ENCODE results near the gene ATXN2.

The ATXN2 gene

GRCh38 chr12:111409403-111409779, 189.7 kb downstream of the ATXN2 start:
- peak overlapping the region; percentile 74 to 81 for H3K27ac ChIP-seq
- intact Hi-C loops (cut with DNase I; ENCODE audit: low total_unique reads): no loop called here

GRCh38 chr12:111408686-111409402, 190.3 kb downstream of the ATXN2 start:
- H3K4me1 ChIP-seq: peaks cover 0 to 85% (median 68%) of the 10 kb centered on the region in 4 donors

More at GRCh38 chr12:111409403-111409779, 189.7 kb downstream of the ATXN2 start:
- no peak for TF ChIP-seq CTCF (IDR thresholded peaks at IDR 0.05)
- H3K9me3 ChIP-seq: no peaks in the 10 kb centered on the region
- no peak for DNase-seq
- peaks cover 0 to 84% (median 65%) of the 10 kb centered on the region in 4 donors for H3K4me1 ChIP-seq
- H3K36me3 ChIP-seq: no peaks in the 10 kb centered on the region
- peak overlapping the region; percentile 15 to 23 for H3K4me3 ChIP-seq
- H3K27me3 ChIP-seq: no peaks in the 10 kb centered on the region

GRCh38 chr12:111408116-111408440, 191.0 kb downstream of the ATXN2 start:
- intact Hi-C loops (cut with DNase I; ENCODE audit: low total_unique reads): no loop called here
- H3K9me3 ChIP-seq: no peaks in the 10 kb centered on the region
- TF ChIP-seq CTCF (IDR thresholded peaks at IDR 0.05): no peak
- no peaks in the 10 kb centered on the region for H3K36me3 ChIP-seq
- H3K27ac ChIP-seq: peak overlapping the region; percentile 78 to 81
- peaks cover 0 to 86% (median 72%) of the 10 kb centered on the region in 4 donors for H3K4me1 ChIP-seq
- DNase-seq: no peak
- no peaks in the 10 kb centered on the region for H3K27me3 ChIP-seq
- H3K4me3 ChIP-seq: peak overlapping the region in 1 of 2 donors; percentile 93

More at GRCh38 chr12:111408686-111409402, 190.3 kb downstream of the ATXN2 start:
- Histone ChIP-seq H3K9me3 (no peaks in the 10 kb centered on the region), H3K4me3 (peak overlapping the region; percentile 15 to 23), H3K27me3 (no peaks in the 10 kb centered on the region), H3K36me3 (no peaks in the 10 kb centered on the region), H3K27ac (peak overlapping the region; percentile 74 to 81)
- no peak for DNase-seq
- intact Hi-C loops (cut with DNase I; ENCODE audit: low total_unique reads): no loop called here
- TF ChIP-seq CTCF (IDR thresholded peaks at IDR 0.05): no peak

GRCh38 chr12:111407377-111408115, 191.6 kb downstream of the ATXN2 start:
- Histone ChIP-seq H3K4me3 (peak overlapping the region; percentile 93), H3K27ac (peak overlapping the region; percentile 78 to 82), H3K36me3 (no peaks in the 10 kb centered on the region), H3K4me1 (peaks cover 0 to 90% (median 76%) of the 10 kb centered on the region in 4 donors), H3K27me3 (no peaks in the 10 kb centered on the region), H3K9me3 (no peaks in the 10 kb centered on the region)
- no peak for DNase-seq
- intact Hi-C loops (cut with DNase I; ENCODE audit: low total_unique reads): no loop called here
- no peak for TF ChIP-seq CTCF (IDR thresholded peaks at IDR 0.05)

- intact Hi-C loops (cut with DNase I; ENCODE audit: low total_unique reads): no loop called here
- peak overlapping the region; percentile 78 to 82 for H3K27ac ChIP-seq
- H3K4me1 ChIP-seq: peaks cover 0 to 82% (median 69%) of the 10 kb centered on the region in 4 donors
- peak overlapping the region; percentile 93 for H3K4me3 ChIP-seq
- H3K9me3 ChIP-seq: no peaks in the 10 kb centered on the region
- no peak for TF ChIP-seq CTCF (IDR thresholded peaks at IDR 0.05)
- no peaks in the 10 kb centered on the region for H3K36me3 ChIP-seq
- DNase-seq: peak; percentile 55 to 79
- no peaks in the 10 kb centered on the region for H3K27me3 ChIP-seq
Observed at GRCh38 chr12:111406474-111407376, 192.4 kb downstream of the ATXN2 start.
